GM06990 (cell line): ENCODE results near the gene KRT24.

Source experiments
- DNase-seq: peaks from one replicate; pipeline ENCODE4 v3.0.0-alpha.2; 2011; ENCODE audit not compliant: insufficient read length; ENCODE audit errors: extremely low read depth
- H3K27me3 ChIP-seq: replicated peaks from 2 replicates; pipeline ENCODE4 v1.6.0; 2011; ENCODE audit warnings: low read length; ENCODE audit not compliant: control insufficient read depth, insufficient read depth
- H3K36me3 ChIP-seq: 2 replicates; pipeline ENCODE4 v1.5.1; 2011; ENCODE audit warnings: low read length; ENCODE audit not compliant: control insufficient read depth, insufficient read depth
- H3K4me3 ChIP-seq: replicated peaks from 2 replicates; pipeline ENCODE4 v1.5.1; 2011; ENCODE audit warnings: low read depth, mild to moderate bottlenecking, control low read depth, low read length
- CTCF ChIP-seq: IDR thresholded peaks from 2 replicates; pipeline ENCODE4 v1.5.1; 2011; ENCODE audit warnings: low read length, control low read depth, mild to moderate bottlenecking, inconsistent platforms; ENCODE audit not compliant: insufficient read depth, poor library complexity, severe bottlenecking

The KRT24 gene

GRCh38 chr17:40664582-40665333, 38.8 kb downstream of the KRT24 start, which contains the start of gene KRT222:
Gene KRT222, minus strand, starts transcription at chr17:40665177. Its CDS starts 78 bp downstream, at chr17:40665099.
- no peak for DNase-seq
- H3K36me3 ChIP-seq: no peaks in the 10 kb centered on the region
- no peak for TF ChIP-seq CTCF
- no peaks in the 10 kb centered on the region for H3K27me3 ChIP-seq
- H3K4me3 ChIP-seq: no peak within 1 kb of the TSS

- no peak for TF ChIP-seq CTCF
- H3K27me3 ChIP-seq: no peaks in the 10 kb centered on the region; the same call in 1 of the 2 replicates
Observed at GRCh38 chr17:40663252-40663651, 40.3 kb downstream of the KRT24 start.

GRCh38 chr17:40659911-40660310, 43.6 kb downstream of the KRT24 start:
- Histone ChIP-seq H3K36me3 (no peaks in the 10 kb centered on the region), H3K4me3 (no peak overlapping the region), H3K27me3 (no peaks in the 10 kb centered on the region; the same call in 1 of the 2 replicates)
- TF ChIP-seq CTCF: no peak
- DNase-seq: no peak

More at GRCh38 chr17:40663252-40663651, 40.3 kb downstream of the KRT24 start:
- Histone ChIP-seq H3K36me3 (no peaks in the 10 kb centered on the region), H3K4me3 (no peak overlapping the region)
- DNase-seq: no peak

- Histone ChIP-seq H3K4me3 (no peak overlapping the region), H3K27me3 (no peaks in the 10 kb centered on the region; the same call in 1 of the 2 replicates), H3K36me3 (no peaks in the 10 kb centered on the region)
- no peak for DNase-seq
- TF ChIP-seq CTCF: no peak
Observed at GRCh38 chr17:40658396-40658795, 45.2 kb downstream of the KRT24 start.

GRCh38 chr17:40651939-40652338, 51.6 kb downstream of the KRT24 start:
- DNase-seq: no peak
- Histone ChIP-seq H3K27me3 (no peaks in the 10 kb centered on the region), H3K4me3 (no peak overlapping the region), H3K36me3 (no peaks in the 10 kb centered on the region)
- no peak for TF ChIP-seq CTCF
